ENCODE measurements around the gene KLHDC3. TPM values are rescaled to one million over a fixed set of nuclear protein-coding genes. Genes with fewer than 3 reads are reported as not detected.

KLHDC3 gene
- total and polyA plus RNA-seq, 9 of the 15 experiments (the other 6 are each of a cell fraction or from before 2014, with no cell fraction given), result 4.5 to 171 (median 107) TPM

GRCh38 chr6:43059168-43060033 lies 45.4 kb downstream of the KLHDC3 start, which contains the start of the genes KLC4 and MRPL2 (continued):
- TF ChIP-seq, protein P1, sequence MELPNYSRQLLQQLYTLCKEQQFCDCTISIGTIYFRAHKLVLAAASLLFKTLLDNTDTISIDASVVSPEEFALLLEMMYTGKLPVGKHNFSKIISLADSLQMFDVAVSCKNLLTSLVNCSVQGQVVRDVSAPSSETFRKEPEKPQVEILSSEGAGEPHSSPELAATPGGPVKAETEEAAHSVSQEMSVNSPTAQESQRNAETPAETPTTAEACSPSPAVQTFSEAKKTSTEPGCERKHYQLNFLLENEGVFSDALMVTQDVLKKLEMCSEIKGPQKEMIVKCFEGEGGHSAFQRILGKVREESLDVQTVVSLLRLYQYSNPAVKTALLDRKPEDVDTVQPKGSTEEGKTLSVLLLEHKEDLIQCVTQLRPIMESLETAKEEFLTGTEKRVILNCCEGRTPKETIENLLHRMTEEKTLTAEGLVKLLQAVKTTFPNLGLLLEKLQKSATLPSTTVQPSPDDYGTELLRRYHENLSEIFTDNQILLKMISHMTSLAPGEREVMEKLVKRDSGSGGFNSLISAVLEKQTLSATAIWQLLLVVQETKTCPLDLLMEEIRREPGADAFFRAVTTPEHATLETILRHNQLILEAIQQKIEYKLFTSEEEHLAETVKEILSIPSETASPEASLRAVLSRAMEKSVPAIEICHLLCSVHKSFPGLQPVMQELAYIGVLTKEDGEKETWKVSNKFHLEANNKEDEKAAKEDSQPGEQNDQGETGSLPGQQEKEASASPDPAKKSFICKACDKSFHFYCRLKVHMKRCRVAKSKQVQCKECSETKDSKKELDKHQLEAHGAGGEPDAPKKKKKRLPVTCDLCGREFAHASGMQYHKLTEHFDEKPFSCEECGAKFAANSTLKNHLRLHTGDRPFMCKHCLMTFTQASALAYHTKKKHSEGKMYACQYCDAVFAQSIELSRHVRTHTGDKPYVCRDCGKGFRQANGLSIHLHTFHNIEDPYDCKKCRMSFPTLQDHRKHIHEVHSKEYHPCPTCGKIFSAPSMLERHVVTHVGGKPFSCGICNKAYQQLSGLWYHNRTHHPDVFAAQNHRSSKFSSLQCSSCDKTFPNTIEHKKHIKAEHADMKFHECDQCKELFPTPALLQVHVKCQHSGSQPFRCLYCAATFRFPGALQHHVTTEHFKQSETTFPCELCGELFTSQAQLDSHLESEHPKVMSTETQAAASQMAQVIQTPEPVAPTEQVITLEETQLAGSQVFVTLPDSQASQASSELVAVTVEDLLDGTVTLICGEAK (IDR thresholded peaks at IDR 0.05), result no peak; the same call in none of the 2 replicates
- TF ChIP-seq, protein P1 (CRISPR knock-in tag; IDR thresholded peaks at IDR 0.05), result no peak
- TF ChIP-seq, protein P2, sequence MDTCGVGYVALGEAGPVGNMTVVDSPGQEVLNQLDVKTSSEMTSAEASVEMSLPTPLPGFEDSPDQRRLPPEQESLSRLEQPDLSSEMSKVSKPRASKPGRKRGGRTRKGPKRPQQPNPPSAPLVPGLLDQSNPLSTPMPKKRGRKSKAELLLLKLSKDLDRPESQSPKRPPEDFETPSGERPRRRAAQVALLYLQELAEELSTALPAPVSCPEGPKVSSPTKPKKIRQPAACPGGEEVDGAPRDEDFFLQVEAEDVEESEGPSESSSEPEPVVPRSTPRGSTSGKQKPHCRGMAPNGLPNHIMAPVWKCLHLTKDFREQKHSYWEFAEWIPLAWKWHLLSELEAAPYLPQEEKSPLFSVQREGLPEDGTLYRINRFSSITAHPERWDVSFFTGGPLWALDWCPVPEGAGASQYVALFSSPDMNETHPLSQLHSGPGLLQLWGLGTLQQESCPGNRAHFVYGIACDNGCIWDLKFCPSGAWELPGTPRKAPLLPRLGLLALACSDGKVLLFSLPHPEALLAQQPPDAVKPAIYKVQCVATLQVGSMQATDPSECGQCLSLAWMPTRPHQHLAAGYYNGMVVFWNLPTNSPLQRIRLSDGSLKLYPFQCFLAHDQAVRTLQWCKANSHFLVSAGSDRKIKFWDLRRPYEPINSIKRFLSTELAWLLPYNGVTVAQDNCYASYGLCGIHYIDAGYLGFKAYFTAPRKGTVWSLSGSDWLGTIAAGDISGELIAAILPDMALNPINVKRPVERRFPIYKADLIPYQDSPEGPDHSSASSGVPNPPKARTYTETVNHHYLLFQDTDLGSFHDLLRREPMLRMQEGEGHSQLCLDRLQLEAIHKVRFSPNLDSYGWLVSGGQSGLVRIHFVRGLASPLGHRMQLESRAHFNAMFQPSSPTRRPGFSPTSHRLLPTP (IDR thresholded peaks at IDR 0.05; ENCODE audit: borderline replicate concordance, extremely low read depth, insufficient read length), result no peak
- TF ChIP-seq SRF (CRISPR knock-in tag; IDR thresholded peaks at IDR 0.05), result peak in 1 of 2 experiments; percentile 63; a peak in 1 of 4 replicates
- TF ChIP-seq ZNF644 (tag; IDR thresholded peaks at IDR 0.05; ENCODE audit: low read depth), result no peak
- no peak for TF ChIP-seq PCBP2 (IDR thresholded peaks at IDR 0.05; ENCODE audit: low read depth, low read length, poor library complexity, severe bottlenecking)
